H1 (cell line): ENCODE measurements around the gene COPA. TPM values are rescaled to one million over a fixed set of nuclear protein-coding genes. Genes with fewer than 3 reads are reported as not detected.

Experiments used
- CEBPB ChIP-seq: IDR thresholded peaks from 2 replicates; pipeline ENCODE4 v1.6.1; 2012; ENCODE audit warnings: low read depth, low read length
- HDAC2 ChIP-seq, 2 experiments: fragments of 300-600 bp in 1 of 2; sonication (generic) in 1 of 2; IDR thresholded peaks; 2 replicates each; pipeline ENCODE4 v1.6.1; 2011 to 2012; ENCODE audit warnings: low read depth in 2 of 2, low read length in 2 of 2, mild to moderate bottlenecking in 2 of 2, moderate library complexity in 2 of 2, borderline replicate concordance in 1 of 2, inconsistent platforms in 1 of 2
- NRF1 ChIP-seq: IDR thresholded peaks from 2 replicates; pipeline ENCODE4 v1.6.1; 2011; ENCODE audit warnings: mild to moderate bottlenecking, low read depth, low read length, improper control_type of control experiment
- RFX5 ChIP-seq: IDR thresholded peaks from 2 replicates; pipeline ENCODE4 v1.6.1; 2011; ENCODE audit warnings: low read depth, low read length, improper control_type of control experiment, borderline replicate concordance
- SIRT6 ChIP-seq: IDR thresholded peaks from one replicate; pipeline ENCODE4 v1.7.1; 2012; ENCODE audit warnings: low read length, inconsistent platforms
- SUZ12 ChIP-seq: fragments of 200-600 bp; sonication (generic); IDR thresholded peaks from 2 replicates; pipeline ENCODE4 v1.6.1; 2012; ENCODE audit warnings: mild to moderate bottlenecking, inconsistent platforms, low read length, moderate library complexity, mixed read lengths
- TCF12 ChIP-seq: IDR thresholded peaks from 2 replicates; pipeline ENCODE4 v1.6.1; 2011; ENCODE audit warnings: low read depth, mild to moderate bottlenecking, low read length
- USF2 ChIP-seq: IDR thresholded peaks from 2 replicates; pipeline ENCODE4 v1.6.1; 2011; ENCODE audit warnings: low read length, improper control_type of control experiment
- polyA plus RNA-seq, 7 experiments: library from polyadenylated mRNA; depleted of rRNA in 3 of 7; stranded (reverse) in 5 of 7; unstranded in 2 of 7; fragments of >200 nt in 5 of 7; fragments of 200-250 nt in 2 of 7; gene quantifications; 1 replicate in 5 of 7; 2 replicates in 1 of 7; 4 replicates in 1 of 7; pipeline versions ENCODE4 v1.2.1 to v1.2.3, GENCODE V29; 2011 to 2013; ENCODE audit warnings: missing spikeins in 2 of 7, mixed read lengths in 2 of 7
- total RNA-seq: library from RNA; stranded (reverse); fragmentation: NEBNext Ultra II Directional; extraction: Animal tissue kit (Norgen Biotek cat#: 25700); gene quantifications from 2 replicates; pipeline ENCODE4 v1.2.1, GENCODE V29; 2021

The COPA gene
- total and polyA plus RNA-seq, 2 of the 8 experiments (the other 6 are each of a cell fraction or from before 2014, with no cell fraction given): 78.2 to 115 TPM

- TF ChIP-seq TCF12: no peak
- TF ChIP-seq CEBPB: no peak
- TF ChIP-seq SUZ12: no peak
- TF ChIP-seq NRF1: no peak
- TF ChIP-seq RFX5: no peak
- no peak for TF ChIP-seq HDAC2 (IDR thresholded peaks at IDR 0.05; ENCODE audit: borderline replicate concordance in 1 of 2, low read depth in 2 of 2, low read length in 2 of 2)
- TF ChIP-seq USF2: no peak
- no peak for TF ChIP-seq SIRT6
Measured at GRCh38 chr1:160277330-160277729, 65.7 kb downstream of the COPA start (continued).
